PC-9 (cell line): ENCODE results near the gene KLHL26.

Experiments
- CTCF ChIP-seq: fragments of 200-600 bp; sonication (generic); conservative IDR thresholded peaks from 2 replicates; pipeline ENCODE4 v1.6.1; 2017; ENCODE audit warnings: mixed run types, antibody characterized with exemption, mild to moderate bottlenecking, moderate library complexity
- EZH2 ChIP-seq: fragments of 200-600 bp; sonication (generic); IDR thresholded peaks from 2 replicates; pipeline ENCODE4 v1.8.0; 2017; ENCODE audit warnings: antibody characterized with exemption, low read depth

DNA sequence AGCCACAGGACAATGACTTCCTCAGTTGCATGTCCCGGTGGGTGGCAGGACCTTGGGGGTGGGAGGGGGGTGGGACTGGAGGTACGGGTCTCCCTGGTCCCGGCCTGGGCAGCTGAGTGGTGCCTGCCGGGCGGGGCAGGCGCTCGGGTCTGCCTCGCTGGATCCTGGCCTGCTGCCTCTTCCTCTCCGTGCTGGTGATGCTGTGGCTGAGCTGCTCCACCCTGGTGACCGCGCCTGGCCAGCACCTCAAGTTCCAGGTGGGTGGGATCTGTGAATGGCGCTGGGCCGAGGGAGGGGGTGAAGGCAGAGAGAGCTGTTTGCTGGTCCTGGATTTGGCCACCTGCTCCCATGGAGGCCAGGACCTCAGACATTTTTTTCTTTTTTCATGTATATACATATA, 18.6 kb upstream of the KLHL26 start:
- TF ChIP-seq CTCF (no peak), EZH2 (no peak)
